Neural cell (in vitro differentiated cells): ENCODE measurements around the gene NMRK2.
"Not testable (repeated sequence)": the region's sequence is repeated elsewhere in the genome, so short reads cannot be mapped to it uniquely, and the experiment has no call there.

Experiments used
- TAF1 ChIP-seq: IDR thresholded peaks from 2 replicates; pipeline ENCODE4 v1.6.1; 2012; ENCODE audit warnings: low read depth
- TF ChIP-seq, protein P1 (sequence below): fragments of 450-650 bp; IDR thresholded peaks from 2 replicates; pipeline ENCODE4 v1.5.1; 2014; ENCODE audit warnings: antibody characterized with exemption, mild to moderate bottlenecking, moderate library complexity; ENCODE audit not compliant: poor library complexity, severe bottlenecking

DNA sequence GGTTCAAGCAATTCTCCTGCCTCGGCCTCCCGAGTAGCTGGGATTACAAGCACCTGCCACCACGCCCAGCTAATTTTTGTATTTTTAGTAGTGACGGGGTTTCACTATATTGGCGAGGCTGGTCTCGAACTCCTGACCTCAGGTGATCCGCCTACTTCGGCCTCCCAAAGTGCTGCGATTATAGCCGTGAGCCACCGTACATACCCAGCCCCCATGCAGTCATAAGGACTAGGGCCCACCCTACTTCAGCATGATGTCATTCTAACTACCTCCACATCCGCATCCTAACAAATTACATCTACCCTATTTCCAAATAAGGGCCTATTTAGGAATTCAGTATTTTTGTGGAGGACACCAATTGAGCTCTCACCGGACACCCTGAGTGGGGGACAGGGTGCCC lies 22.4 kb downstream of the NMRK2 start:
- TF ChIP-seq, protein P1, sequence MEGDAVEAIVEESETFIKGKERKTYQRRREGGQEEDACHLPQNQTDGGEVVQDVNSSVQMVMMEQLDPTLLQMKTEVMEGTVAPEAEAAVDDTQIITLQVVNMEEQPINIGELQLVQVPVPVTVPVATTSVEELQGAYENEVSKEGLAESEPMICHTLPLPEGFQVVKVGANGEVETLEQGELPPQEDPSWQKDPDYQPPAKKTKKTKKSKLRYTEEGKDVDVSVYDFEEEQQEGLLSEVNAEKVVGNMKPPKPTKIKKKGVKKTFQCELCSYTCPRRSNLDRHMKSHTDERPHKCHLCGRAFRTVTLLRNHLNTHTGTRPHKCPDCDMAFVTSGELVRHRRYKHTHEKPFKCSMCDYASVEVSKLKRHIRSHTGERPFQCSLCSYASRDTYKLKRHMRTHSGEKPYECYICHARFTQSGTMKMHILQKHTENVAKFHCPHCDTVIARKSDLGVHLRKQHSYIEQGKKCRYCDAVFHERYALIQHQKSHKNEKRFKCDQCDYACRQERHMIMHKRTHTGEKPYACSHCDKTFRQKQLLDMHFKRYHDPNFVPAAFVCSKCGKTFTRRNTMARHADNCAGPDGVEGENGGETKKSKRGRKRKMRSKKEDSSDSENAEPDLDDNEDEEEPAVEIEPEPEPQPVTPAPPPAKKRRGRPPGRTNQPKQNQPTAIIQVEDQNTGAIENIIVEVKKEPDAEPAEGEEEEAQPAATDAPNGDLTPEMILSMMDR: not testable (repeated sequence)
- TF ChIP-seq TAF1: not testable (repeated sequence)
